ENCODE measurements around the gene ZDHHC24.
A peak's percentile ranks its signal among the peaks of the same experiment; 100 is the strongest.
"Not testable (repeated sequence)": the region's sequence is repeated elsewhere in the genome, so short reads cannot be mapped to it uniquely, and the experiment has no call there.

ZDHHC24 gene

GRCh38 chr11:66546368-66546965 lies 619 bp upstream of the ZDHHC24 start, which contains the start of gene ACTN3:
ACTN3 (plus strand) TSS chr11:66546903; CDS start chr11:66546938, 35 bp downstream.
- DNase-seq (ENCODE audit: low read depth, low spot score) = no peak
- TF ChIP-seq CTCF (IDR thresholded peaks at IDR 0.05; ENCODE audit: insufficient read depth, low read length, missing control alignments) = no peak
- ChIA-PET POLR2A (interaction anchor here (0.6 to 1.9 kb wide), 6 partner anchors 16 to 132 kb away, joined by 3 to 11 read pairs (median 3); partner anchors contain the start of genes BBS1, CTSF and RBM4B), CTCF (interaction anchor here (0.8 to 1.6 kb wide), 6 partner anchors 11 to 149 kb away, joined by 4 to 9 read pairs (median 6); partner anchors contain the start of genes CCDC87, CCS and RBM4B)
- H3K4me3 ChIP-seq (ENCODE audit: low read depth, low read length) = peak within 1 kb of the TSS; percentile 79

DNA sequence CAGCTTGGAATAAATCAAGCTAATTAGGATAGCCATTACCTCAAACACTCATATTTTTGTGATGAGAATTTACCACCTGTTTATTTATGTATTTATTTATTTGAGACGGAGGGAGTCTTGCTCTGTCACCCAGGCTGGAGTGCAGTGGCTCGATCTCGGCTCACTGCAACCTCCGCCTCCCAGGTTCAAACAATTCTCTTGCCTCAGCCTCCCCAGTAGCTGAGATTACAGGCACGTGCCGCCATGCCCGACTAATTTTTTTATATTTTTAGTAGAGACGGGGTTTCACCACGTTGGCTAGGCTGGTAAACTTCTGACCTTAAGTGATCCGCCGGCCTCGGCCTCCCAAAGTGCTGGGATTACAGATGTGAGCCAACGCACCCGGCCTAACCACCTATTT lies 896 bp downstream of the ZDHHC24 start:
- not testable (repeated sequence) for DNase-seq (ENCODE audit: low read depth, low spot score)
- ChIA-PET POLR2A (interaction anchor here (1.9 kb wide), 1 partner anchor 133 kb away, joined by 11 read pairs; the partner anchor contains the start of gene RBM4B), CTCF (interaction anchor here (1.3 to 1.6 kb wide), 3 partner anchors 22 to 133 kb away, joined by 5 to 9 read pairs (median 6); partner anchors contain the start of genes CCDC87, CCS and RBM4B)
- peak overlapping the region; percentile 79 for H3K4me3 ChIP-seq (ENCODE audit: low read depth, low read length)

GRCh38 chr11:66543263-66544107 lies 2.4 kb downstream of the ZDHHC24 start:
- H3K4me3 ChIP-seq (ENCODE audit: low read depth, low read length) = no peak overlapping the region; the same call in 1 of the 2 replicates
- TF ChIP-seq CTCF (IDR thresholded peaks at IDR 0.05; ENCODE audit: insufficient read depth, low read length, missing control alignments) = peak; percentile 83
- POLR2A ChIA-PET = no interaction called here

GRCh38 chr11:66542362-66542761 lies 3.5 kb downstream of the ZDHHC24 start:
- ChIA-PET POLR2A (no interaction called here), CTCF (interaction anchor here (0.7 to 2.3 kb wide), 5 partner anchors 12 to 136 kb away, joined by 3 to 9 read pairs (median 3); partner anchors contain the start of genes CCDC87, CCS and RBM4B)
- no peak for DNase-seq (ENCODE audit: low read depth, low spot score)
- H3K4me3 ChIP-seq (ENCODE audit: low read depth, low read length) = no peak overlapping the region
- no peak for TF ChIP-seq CTCF (IDR thresholded peaks at IDR 0.05; ENCODE audit: insufficient read depth, low read length, missing control alignments)

More at GRCh38 chr11:66543263-66544107, 2.4 kb downstream of the ZDHHC24 start:
- CTCF ChIA-PET = interaction anchor here (0.7 to 2.3 kb wide), 4 partner anchors 13 to 135 kb away, joined by 3 to 9 read pairs (median 4); partner anchors contain the start of genes CCDC87, CCS and RBM4B
- no peak for DNase-seq (ENCODE audit: low read depth, low spot score)

DNA sequence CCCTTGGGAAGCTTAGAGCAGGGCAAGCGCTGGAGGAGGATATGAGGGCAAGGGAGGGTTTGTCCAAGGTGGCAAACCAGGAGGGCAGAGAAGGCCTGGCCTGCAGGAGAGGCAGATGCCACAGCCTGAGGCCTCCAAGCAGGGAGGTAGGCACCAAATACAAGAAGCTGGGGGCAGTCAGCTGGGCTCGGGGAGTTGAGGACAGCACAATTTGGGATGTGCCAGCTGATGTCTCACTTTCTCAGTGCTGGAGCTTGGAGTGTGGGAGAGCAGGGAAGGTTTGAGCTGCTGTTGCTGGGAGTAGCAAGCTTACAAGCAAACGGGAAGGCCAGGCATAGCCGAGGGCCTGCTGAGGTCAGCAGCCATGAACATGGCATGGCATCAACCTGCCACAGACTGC lies 4.0 kb downstream of the ZDHHC24 start:
- H3K4me3 ChIP-seq (ENCODE audit: low read depth, low read length) = no peak overlapping the region
- no peak for DNase-seq (ENCODE audit: low read depth, low spot score)
- ChIA-PET CTCF (interaction anchor here (1.2 to 2.3 kb wide), 3 partner anchors 22 to 136 kb away, joined by 3 to 9 read pairs (median 4); partner anchors contain the start of gene RBM4B), POLR2A (no interaction called here)
- no peak for TF ChIP-seq CTCF (IDR thresholded peaks at IDR 0.05; ENCODE audit: insufficient read depth, low read length, missing control alignments)

DNA sequence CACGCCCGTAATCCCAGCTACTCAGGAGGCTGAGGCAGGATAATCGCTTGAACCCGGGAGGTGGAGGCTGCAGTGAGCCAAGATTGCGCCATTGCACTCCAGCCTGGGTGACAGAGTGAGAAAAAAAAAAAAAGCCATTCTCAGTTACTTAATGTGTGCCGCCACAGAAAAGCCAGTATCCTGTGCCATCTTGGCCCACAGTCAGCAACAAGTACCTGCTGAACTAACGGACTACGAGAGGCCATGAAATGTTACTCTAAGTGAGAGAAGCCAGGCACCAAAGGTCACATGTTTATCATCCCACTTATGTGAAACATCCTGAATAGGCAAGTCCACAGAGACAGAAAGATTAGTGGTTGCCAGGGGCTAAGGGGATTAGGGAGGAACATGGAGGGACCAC lies 5.2 kb downstream of the ZDHHC24 start:
- POLR2A ChIA-PET = not testable (repeated sequence)

GRCh38 chr11:66539870-66540213 lies 6.0 kb downstream of the ZDHHC24 start:
- TF ChIP-seq CTCF (IDR thresholded peaks at IDR 0.05; ENCODE audit: insufficient read depth, low read length, missing control alignments) = no peak
- no peak for DNase-seq (ENCODE audit: low read depth, low spot score)
- ChIA-PET CTCF (no interaction called here), POLR2A (no interaction called here)
- H3K4me3 ChIP-seq (ENCODE audit: low read depth, low read length) = no peak overlapping the region

More for the DNA sequence above, 5.2 kb downstream of the ZDHHC24 start:
- CTCF ChIA-PET; DNase-seq (ENCODE audit: low read depth, low spot score); H3K4me3 ChIP-seq (ENCODE audit: low read depth, low read length): not testable (repeated sequence)

All from AG04449 (cell line).